HG03457 (cell line): ENCODE measurements around the gene SPZ1.
"Not testable (repeated sequence)": the region's sequence is repeated elsewhere in the genome, so short reads cannot be mapped to it uniquely, and the experiment has no call there.

Experiments used
- ATAC-seq: cut with Tn5 transposase; IDR thresholded peaks from one replicate; pipeline ENCODE4 v1.9.1; 2021; ENCODE audit warnings: moderate number of reproducible peaks; ENCODE audit not compliant: unreplicated experiment

The SPZ1 gene

GRCh38 chr5:80337379-80337778 is 17.6 kb downstream of the SPZ1 start:
- ATAC-seq, result no peak

GRCh38 chr5:80339116-80339515 is 19.3 kb downstream of the SPZ1 start:
- ATAC-seq, result no peak

GRCh38 chr5:80341016-80341775 is 21.4 kb downstream of the SPZ1 start:
- ATAC-seq, result no peak

- ATAC-seq, result no peak
Observed at GRCh38 chr5:80343067-80343466, 23.3 kb downstream of the SPZ1 start.

- ATAC-seq, result no peak
Observed at GRCh38 chr5:80346055-80346454, 26.3 kb downstream of the SPZ1 start.

- no peak for ATAC-seq
Observed at GRCh38 chr5:80348171-80348570, 28.4 kb downstream of the SPZ1 start.

GRCh38 chr5:80351019-80351418 is 31.2 kb downstream of the SPZ1 start:
- ATAC-seq, result not testable (repeated sequence)

- ATAC-seq, result no peak
Observed at GRCh38 chr5:80355686-80356085, 35.9 kb downstream of the SPZ1 start.

- ATAC-seq, result no peak
Observed at GRCh38 chr5:80357671-80358070, 37.9 kb downstream of the SPZ1 start.

- no peak for ATAC-seq
Observed at GRCh38 chr5:80360914-80361444, 41.2 kb downstream of the SPZ1 start.

- ATAC-seq, result no peak
Observed at GRCh38 chr5:80364892-80365291, 45.1 kb downstream of the SPZ1 start.

GRCh38 chr5:80368661-80369480 is 49.1 kb downstream of the SPZ1 start:
- no peak for ATAC-seq

GRCh38 chr5:80369521-80369920 is 49.7 kb downstream of the SPZ1 start:
- ATAC-seq, result no peak

GRCh38 chr5:80370390-80370789 is 50.6 kb downstream of the SPZ1 start:
- ATAC-seq, result no peak
